ENCODE measurements around the gene EPG5.
"Not testable (repeated sequence)": the region's sequence is repeated elsewhere in the genome, so short reads cannot be mapped to it uniquely, and the experiment has no call there.

Gene EPG5

DNA sequence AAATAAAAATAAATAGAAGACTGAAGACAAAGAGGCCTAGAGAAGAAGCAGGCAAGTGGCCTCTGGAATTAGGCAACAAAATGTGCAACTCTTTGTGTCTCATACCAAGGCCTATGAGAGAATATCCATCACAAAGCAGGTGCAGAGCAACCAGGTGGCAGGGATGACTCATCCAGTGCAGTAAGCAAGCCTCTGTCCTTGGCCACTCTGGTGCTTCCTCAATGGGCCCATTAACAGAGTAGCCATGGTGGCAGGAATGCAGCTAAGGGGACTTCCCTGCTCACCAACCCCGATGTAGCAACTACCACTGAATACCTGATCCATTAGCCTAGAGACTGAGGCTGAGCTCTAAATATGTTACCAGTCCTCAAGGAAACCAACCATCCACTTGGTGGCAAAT is 11.0 kb upstream of the EPG5 start:
- DNase-seq = no peak

DNA sequence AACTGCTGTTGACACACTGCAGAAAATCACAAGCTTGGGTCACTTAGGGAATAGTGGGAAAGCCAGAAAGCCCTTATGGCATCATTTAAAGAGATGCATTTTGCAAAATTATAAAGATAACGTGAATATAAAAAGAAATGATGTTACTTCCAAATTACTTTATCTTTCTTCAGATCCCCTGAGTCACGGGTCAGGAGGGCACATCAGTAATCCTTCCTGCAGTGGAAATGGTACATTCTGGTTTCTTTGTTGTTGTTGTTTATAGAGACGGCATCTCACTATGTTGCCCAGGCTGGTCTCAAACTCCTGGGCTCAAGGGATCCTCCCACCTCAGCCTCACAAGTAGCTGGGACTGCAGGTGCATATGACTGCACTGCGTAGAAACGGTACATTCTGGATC is 9.8 kb upstream of the EPG5 start:
- DNase-seq = no peak

DNA sequence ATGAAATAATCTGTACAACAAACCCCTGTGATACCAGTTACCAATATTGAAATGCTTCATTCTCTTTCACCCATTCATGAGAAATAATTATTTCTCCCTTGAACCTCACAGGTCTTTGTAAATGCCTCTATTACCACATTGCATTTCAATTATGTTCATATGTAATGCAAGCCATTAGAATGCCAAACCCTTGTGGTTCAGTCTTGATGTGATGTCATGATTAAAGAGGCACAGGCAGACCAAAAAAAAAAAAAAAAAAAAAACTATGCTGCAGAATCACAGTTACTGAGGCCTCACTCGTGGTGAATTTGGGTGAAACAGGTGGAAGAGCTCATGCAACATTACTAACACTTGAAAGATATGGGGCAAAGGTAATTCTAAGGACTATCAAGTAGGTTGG is 9.4 kb upstream of the EPG5 start:
- DNase-seq = no peak

DNA sequence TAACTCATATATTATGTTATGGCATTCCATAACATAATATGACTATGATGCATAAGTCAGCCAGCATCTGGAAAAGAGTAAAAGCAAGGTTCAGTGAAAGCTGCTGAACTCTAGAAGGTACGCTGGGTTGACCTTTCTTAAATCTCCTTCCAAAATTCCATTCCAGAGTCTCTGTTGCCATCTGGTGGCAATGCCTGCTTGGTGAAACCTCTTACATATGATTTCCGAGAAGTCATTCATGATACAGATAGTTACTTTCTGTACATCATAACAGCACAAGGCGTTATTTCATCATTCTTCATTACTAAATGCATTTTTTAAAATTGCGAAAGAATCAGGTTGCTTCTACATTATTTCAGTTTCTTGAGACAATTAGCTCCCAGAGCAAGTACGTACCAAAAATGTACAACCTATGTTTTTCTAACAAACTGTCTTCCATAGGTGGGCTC is 7.0 kb upstream of the EPG5 start:
- peak; percentile 45 for DNase-seq

DNA sequence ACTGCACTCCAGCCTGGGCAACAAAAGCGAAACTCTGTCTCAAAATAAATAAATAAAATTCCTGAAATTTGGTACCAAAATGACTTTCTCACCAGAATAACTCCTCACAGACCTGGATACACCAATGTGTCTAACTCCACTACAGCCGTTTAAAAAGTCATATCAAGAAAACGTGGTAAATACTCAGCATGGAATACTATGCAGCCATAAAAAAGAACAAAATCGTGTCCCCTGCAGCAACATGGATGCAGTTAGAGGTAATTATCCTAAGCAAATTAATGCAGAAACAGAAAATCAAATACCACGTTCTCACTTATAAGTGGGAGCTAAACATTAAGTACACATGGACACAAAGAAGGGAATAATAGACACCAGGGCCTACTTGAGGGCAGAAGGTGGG is 2.2 kb downstream of the EPG5 start:
- not testable (repeated sequence) for DNase-seq

DNA sequence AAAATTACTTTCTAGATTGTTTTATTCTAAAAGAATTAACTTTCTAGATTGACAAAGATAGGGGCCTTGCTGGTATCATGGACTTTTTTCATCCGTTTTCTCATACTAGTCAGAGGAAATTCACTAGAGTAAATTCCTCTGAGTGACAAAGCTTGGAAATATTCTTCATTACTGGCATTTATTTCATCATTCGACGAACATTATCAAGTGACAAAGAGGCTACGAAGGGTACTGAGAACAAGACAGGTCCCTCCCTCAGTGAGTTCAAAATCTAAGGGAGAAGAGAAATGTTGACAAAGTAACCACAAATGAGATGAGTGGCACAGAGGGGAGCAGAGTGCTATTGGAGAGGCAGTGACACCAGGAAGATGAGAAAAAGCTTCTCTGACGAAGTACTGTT is 4.3 kb downstream of the EPG5 start:
- DNase-seq = no peak

DNA sequence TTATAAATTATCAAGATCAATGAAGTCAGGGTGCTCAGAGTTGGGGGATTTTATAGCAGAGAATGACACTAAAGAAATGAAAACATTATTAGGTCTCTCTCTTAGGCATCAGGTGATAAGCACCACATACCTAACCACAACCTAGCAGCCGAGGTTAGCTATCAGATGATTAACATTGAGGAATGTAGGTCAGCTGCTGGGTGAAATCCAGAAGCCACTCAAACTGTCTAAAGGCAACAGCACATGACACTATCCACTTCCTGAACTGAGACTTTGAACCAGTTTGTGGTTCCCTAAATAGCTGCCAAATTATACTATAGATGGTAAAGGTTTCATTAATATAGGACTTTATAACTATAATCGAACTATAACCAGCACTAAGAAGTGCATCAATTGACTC is 4.7 kb downstream of the EPG5 start:
- no peak for DNase-seq

DNA sequence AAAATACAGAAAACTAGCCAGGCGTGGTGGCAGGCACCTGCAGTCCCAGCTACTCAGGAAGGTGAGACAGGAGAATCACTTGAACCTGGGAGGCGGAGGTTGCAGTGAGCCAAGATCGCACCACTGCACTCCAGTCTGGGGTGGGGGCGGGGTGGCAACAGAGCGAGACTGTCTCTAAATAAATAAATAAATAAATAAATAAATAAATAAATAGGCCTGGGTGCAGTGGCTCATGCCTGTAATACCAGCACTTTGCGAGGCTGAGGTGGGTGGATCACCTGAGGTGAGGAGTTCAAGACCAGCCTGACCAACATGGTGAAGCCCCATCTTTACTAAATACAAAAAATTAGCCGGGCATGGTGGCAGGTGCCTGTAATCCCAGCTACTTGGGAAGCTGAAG is 7.6 kb downstream of the EPG5 start:
- DNase-seq = not testable (repeated sequence)

DNA sequence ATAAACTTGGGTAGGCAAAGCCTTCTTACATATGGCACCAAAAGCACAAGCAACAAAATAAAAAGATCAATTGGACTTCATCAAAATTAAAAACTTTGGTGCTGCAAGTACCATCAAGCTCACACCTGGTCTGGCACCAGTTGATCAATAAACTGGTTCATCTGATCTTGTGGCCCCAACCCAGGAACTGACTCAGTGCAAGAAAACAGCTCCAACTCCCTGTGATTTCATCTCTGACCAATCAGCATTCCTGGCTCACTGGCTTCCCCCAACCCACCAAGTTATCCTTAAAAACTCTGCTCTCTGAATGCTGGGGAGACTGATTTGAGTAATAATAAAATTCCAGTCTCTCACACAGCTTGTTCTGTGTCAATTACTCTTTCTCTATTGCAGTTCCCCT is 8.4 kb downstream of the EPG5 start:
- no peak for DNase-seq

DNA sequence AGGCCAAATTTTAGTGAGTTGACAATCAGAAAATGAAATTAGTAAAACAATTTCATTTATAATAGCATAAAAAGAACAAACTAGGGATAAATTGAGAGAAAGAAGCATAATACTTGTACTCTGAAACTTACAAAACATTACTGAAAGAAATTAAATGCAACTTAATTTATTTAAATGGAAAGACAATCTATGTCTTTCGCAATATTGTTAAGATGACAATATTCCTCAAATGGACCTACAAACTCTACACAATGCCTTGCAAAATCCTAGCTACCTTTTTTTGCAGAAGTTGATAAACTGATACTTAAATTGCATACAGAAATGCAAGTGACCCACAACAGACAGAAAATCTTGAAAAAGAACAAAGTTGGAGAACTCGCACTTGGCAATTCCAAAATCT is 9.1 kb downstream of the EPG5 start:
- DNase-seq = no peak

DNA sequence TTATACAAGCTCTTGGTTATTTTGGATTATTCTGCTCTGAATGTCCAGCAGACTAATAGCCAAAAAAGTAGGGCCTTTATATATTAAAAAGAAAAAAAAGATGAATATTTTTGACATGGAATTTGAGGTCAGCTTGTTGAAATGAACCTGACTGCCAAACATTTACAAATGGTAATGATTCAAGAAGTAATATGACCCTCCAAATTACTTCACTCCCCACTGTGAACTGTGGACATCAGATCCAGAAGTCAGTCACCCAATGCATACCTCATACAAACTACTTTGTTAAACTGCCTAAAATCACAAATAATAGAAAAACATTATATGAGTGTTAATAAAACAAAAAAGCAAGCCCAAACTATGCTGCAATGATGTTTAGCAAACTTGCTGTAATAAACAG is 10.0 kb downstream of the EPG5 start:
- DNase-seq = no peak

DNA sequence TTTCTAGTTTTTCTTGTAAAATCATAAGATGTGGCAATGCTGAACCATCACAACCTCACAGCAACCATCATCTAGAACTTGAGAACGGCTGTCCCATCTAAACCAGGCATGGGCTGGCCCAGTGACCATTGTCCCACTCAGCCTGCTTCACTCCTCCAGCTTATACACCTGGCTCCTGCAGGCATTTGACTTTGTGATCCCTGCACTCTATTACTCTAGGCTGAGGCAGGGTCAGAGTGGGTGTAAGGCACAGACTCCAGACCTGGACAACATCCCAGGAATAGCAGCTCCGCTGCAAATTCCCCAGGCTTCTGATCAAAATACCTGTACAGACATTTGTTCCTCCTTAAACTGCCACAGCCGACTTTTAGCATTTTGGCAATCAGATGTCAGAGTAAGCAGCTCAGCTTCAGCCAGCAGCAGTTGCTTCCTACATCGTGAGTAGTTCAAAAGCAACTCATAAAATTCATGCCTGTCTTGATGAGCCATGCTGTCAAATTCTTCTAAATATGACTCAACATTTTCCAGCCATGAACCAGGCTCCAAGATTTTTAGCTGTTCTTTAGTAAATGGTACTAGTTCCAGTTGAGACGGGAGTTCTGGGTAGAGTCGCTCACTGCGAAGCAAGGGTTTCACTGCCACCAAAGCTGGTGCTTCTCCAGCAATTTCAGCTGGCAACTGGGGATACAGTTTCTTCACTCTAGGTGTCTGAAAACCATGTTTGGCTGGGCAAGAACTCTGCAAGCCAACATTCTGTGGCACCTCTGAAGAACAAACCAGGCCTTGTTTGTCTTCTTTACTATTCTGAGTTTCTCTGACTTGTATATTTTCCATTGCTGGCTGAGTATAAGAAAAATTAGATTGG is 12.8 kb downstream of the EPG5 start:
- no peak for DNase-seq

DNA sequence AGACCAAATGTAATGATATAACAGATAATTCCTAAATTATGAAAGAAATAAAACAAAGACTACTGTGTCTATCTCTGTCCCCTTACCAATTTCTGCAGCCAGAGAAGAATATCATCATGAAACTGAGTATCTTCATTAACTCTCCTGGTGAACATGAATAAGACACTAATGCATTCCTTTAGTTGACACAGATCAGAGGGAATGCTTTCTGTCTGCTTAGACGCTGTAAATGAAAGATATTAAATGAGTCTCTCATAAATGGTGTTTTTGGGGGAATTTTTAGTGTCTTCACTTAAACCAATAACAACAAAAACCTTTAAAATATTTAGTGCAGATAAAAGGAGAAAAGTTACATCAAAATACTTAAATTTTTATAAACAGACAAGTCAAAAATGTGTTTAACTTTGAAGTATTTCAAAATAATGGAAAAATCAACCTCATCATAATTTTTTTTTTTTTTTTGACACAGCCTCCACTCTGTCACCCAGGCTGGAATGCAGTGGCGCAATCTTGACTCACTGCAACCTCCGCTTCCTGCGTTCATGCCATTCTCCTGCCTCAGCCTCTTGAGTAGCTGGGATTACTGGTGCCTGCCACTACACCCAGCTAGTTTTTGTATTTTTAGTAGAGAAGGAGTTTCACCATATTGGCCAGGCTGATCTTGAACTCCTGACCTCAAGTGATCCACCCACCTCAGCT is 16.0 kb downstream of the EPG5 start:
- no peak for DNase-seq

DNA sequence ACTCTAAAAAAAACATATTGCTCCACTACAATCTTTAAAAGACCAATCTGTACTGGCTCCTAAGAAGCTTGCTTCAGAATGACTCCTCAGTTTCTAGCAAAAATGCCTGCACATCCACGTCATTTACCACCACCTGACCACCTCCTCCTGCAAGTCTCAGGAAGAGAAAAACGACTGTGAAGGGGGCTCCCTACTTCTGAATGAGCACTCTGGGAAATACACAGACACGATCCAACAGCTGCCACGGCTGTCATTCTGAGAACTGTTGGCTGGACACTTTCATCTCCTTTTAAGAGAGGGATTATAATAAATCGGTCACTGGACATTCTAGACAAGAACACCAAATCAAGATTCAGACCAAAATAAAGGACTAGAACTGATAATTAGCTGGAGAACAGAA is 21.5 kb downstream of the EPG5 start:
- DNase-seq = no peak

DNA sequence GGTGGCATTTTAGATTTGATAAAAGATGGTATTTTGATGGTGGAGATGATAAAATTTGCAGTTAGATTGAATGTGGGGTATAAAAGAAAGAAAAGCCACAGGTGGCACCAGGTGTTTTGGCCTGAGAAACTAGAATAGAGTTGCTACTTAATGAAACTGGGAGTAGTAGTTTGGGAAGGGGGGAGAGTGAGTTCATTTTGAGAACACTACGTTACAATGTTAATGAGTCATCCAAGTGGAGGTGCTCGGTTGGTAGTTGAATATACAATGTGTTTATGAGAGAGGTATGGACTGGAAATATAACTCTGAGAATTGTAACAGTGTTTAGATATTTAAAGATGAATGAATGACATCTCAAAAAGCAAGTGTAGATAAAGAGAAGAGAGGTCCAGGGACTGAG is 26.4 kb downstream of the EPG5 start:
- no peak for DNase-seq

DNA sequence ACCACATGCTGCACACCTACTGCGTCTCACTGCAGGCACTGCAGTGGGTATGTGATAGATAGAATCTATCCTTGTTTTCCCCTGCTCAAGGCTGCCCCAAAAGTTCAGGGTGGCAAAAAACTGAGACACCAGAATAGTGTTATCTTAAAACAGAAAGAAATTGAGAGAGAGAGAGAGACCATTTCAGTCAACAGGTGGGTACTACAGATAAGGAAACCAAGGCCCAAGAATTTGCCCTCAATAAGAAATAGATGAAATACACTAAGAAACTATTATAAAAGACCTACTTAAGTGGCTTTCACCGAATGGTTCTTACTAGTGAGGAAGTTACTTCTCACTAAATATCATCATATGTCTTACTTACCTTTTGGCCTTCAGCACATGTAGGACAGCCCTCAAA is 27.9 kb downstream of the EPG5 start:
- DNase-seq = no peak

DNA sequence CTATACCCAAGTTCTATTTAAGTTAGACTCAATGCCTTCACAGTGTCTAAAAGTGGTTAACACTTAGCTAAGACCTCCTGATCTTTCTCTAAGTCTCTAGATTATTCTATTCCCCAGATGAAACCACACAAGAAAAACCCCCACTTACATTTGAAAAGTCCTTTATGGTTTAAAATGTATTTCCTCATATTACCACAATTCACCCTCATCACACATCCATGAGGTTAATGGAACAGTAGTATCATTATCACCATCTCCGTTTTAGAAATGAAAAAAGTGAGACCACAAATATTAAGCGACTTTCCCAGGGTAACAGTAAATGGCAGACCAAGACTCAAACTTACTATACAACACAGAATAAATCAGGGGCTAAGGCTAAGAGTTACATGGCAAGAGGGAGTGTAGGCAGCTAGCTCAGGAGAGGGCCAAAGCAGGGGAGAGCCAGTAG is 28.6 kb downstream of the EPG5 start:
- DNase-seq = no peak

DNA sequence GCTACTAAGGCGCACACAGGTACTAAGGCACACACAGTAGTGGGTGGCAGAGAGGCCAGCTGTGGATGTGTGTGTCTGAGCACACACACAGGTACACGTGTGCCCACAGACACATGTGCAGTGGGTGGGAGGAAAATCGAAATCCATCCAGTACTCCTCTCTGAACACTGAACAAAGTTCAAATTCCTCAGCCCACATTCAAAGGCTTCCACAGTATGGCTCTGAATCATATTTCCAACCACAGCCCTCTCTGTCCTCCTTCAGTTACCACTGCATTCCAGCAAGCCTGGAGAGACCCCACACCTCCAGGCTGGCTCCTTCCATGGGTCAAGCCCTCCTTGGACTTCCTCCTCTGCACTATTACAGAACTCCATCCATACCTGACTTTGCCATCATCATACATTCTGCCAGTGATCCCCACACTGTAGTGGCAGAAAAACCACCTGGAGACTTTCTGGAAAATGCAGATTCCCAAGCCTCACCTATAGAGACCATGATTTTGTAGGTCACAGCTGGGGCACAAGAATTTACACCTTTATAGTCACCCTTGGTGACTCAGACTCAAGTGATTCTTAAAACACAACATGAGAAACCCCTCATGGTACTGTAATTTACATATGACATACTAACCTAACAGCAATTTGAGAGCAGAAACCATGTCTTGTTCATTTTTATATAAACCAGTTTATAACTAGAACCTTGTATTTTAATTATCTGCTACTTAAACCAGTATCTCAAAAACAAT is 31.4 kb downstream of the EPG5 start:
- DNase-seq = no peak

DNA sequence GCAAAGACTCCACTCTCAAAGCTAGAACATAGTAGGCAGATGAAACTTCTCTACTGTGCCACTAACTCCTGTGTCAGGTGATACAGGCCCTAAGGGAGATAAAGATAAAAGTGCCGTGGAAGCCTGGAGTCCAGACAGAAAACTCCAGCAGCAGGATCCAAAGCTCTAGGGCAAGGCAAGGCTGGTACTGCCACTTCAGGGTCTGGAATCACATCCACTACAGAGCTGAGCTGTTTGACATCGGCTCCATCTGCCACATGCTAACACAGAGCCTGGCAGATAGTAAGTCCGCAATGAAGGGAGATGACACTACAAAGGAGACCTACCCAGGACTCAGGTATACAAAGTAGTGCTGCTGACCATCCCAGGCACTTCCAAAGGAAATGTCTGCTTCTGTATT is 34.4 kb downstream of the EPG5 start:
- DNase-seq = no peak

DNA sequence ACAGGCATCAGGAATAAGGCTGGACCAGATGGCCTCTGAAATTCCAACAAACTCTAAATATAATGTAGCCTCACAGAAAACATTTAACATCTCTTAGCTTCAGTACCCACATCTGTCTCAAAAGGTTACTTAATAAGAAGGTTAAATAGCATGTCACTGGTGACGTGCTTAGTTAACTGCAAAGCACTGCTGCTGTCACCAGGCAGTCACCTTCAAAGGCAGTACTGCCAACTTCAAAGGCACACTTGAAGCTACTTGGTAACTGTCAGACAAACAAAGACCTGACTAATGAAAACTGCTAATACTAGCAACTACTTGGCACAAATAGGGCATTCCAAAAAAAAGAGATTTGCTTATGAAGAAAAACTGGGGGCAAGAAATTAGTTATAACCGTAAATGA is 36.2 kb downstream of the EPG5 start:
- no peak for DNase-seq

DNA sequence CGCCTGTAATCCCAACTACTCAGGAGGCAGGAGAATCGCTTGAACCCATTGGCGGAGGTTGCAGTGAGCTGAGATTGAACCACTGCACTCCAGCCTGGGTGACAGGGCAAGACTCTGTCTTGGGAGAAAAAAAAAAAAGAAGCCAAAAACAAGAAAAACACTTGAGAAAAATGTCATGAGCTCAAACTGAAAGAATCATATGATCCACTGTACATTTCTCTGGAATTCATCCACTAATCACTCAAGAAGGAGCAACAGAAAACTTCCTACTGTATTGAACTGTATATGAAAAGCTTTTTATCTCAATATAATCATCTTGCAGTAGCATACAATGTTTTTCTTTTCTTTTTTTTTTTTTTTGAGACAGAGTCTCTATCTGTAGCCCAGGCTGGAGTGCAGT is 40.4 kb downstream of the EPG5 start:
- DNase-seq = no peak

DNA sequence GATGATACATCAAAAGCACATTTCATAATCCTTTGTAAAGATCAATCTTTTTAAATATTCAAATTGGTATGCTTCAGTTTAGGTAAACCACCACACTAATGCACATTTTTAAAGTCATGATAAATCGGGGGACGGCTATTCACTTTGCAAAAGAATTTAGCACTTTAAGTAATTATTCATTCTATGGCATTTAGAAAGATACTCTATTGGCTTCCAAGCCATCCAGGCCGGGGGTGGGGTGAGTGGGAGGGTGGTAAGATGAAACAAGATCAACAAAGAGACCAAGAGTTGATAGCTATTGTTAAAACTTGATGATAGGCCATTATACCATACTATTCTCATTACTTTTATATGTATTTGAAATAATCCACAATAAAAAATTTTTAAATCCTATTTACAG is 41.0 kb downstream of the EPG5 start:
- DNase-seq = no peak

DNA sequence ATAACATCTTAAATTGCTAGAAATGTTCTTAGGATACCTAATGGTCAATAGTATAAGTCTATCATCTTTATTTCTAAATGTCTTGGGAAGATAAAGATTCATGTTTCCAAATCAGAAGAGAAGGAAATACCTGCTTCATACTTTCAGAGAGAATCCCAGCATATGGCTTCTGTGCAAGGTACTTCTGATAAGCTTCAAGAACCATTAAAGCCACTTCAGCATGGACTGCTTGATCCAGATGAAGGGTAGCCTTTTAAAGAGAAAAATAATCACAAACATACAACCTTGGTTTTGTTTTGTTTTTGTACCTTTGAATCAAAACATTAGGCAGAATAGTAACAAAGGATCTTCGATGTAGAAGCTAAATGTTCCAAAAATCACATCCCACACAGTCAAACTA is 44.0 kb downstream of the EPG5 start:
- no peak for DNase-seq

DNA sequence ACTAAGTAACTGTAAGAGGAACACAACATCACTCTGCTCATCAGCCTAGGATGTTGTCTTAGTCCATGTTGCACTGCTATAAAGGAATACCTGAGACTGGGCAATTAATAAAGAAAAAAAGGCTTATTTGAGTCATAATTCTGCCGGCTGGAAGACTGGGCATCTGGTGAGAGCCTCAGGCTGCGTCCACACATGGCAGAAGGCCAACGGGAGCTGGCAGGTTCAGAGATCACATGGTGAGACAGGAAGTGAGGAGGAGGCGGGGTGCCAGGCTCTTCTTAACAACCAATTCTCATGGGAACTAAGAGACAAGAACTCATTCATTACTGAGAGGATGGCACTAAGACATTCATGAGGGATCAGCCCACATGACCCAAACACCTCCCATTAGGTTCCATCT is 46.8 kb downstream of the EPG5 start:
- no peak for DNase-seq
